Spleen (tissue), 11 donors: ENCODE measurements around the gene ARHGAP45. TPM values are rescaled to one million over a fixed set of nuclear protein-coding genes. Genes with fewer than 3 reads are reported as not detected.
A peak's percentile ranks its signal among the peaks of the same experiment; 100 is the strongest.

Experiments used
- DNase-seq: peaks from one replicate; pipeline ENCODE4 v3.0.0-alpha.2; 2020
- H3K27ac ChIP-seq, 8 donors: fragments of 200-600 bp; sonication (generic) in 7 of 8; 1 replicate in 4 of 8; 2 replicates in 4 of 8; pipeline versions ENCODE4 v1.5.0 to v1.8.0; 2016 to 2021; ENCODE audit warnings: inconsistent platforms in 4 of 8, mild to moderate bottlenecking in 4 of 8, moderate library complexity in 1 of 8
- H3K27me3 ChIP-seq, 7 donors: fragments of 200-600 bp; sonication (generic) in 6 of 7; replicated peaks in 1 of 7; 1 replicate in 4 of 7; 2 replicates in 3 of 7; pipeline versions ENCODE4 v1.5.0 to v1.8.0; 2016 to 2021; ENCODE audit warnings: inconsistent platforms in 3 of 7, mild to moderate bottlenecking in 1 of 7
- H3K36me3 ChIP-seq, 6 donors: fragments of 200-600 bp; sonication (generic) in 5 of 6; 1 replicate in 4 of 6; 2 replicates in 2 of 6; pipeline versions ENCODE4 v1.5.0 to v1.8.0; 2016 to 2021; ENCODE audit warnings: inconsistent platforms in 2 of 6
- H3K4me1 ChIP-seq, 6 donors: fragments of 200-600 bp; sonication (generic) in 5 of 6; 1 replicate in 3 of 6; 2 replicates in 3 of 6; pipeline versions ENCODE4 v1.5.0 to v1.8.0; 2016 to 2021; ENCODE audit warnings: inconsistent platforms in 3 of 6
- H3K4me3 ChIP-seq, 8 donors: fragments of 200-600 bp; sonication (generic) in 7 of 8; 1 replicate in 4 of 8; 2 replicates in 4 of 8; pipeline versions ENCODE4 v1.5.0 to v1.8.0; 2016 to 2021; ENCODE audit warnings: inconsistent platforms in 4 of 8, mild to moderate bottlenecking in 4 of 8, moderate library complexity in 2 of 8
- H3K9me3 ChIP-seq, 8 donors: fragments of 200-600 bp; sonication (generic) in 7 of 8; 1 replicate in 4 of 8; 2 replicates in 4 of 8; pipeline versions ENCODE4 v1.5.0 to v1.8.0; 2016 to 2021; ENCODE audit warnings: inconsistent platforms in 4 of 8
- CTCF ChIP-seq, 11 experiments: fragments of 200-600 bp in 7 of 11; fragments of 450-650 bp in 4 of 11; sonication (generic) in 4 of 11; IDR thresholded peaks in 8 of 11; conservative IDR thresholded peaks in 3 of 11; 1 replicate in 7 of 11; 2 replicates in 4 of 11; pipeline versions ENCODE4 v1.4.0 to v1.8.0; 2016 to 2021; ENCODE audit warnings: antibody characterized with exemption in 11 of 11, inconsistent platforms in 4 of 11, mild to moderate bottlenecking in 1 of 11
- POLR2A ChIP-seq, 3 donors: fragments of 450-650 bp; IDR thresholded peaks; one replicate each; pipeline ENCODE4 v1.5.1; 2017; ENCODE audit warnings: antibody characterized with exemption in 3 of 3, mild to moderate bottlenecking in 1 of 3
- POLR2AphosphoS5 ChIP-seq, 3 donors: sonication (generic); formaldehyde crosslinking; IDR thresholded peaks; one replicate each; pipeline ENCODE4 v1.5.1; 2017; ENCODE audit warnings: antibody characterized with exemption in 3 of 3
- WGBS, 5 donors: extraction: QIAGEN DNeasy Blood & Tissue Kit in 3 of 5; methylation state at CpG; one replicate each; pipeline versions ENCODE4 v1.1.5 to v1.1.7; 2013 to 2018; 5-methylcytosine and 5-hydroxymethylcytosine counted together
- intact Hi-C: fragments of 100-400 bp; cut with DNase I; formaldehyde crosslinking; loops from one replicate; pipeline ENCODE4 v1.15.0; 2023; ENCODE audit warnings: low total_unique reads
- polyA plus RNA-seq, 3 donors: library from polyadenylated mRNA; stranded (reverse); fragments of 200-250 nt; gene quantifications; one replicate each; pipeline ENCODE4 v1.2.1, GENCODE V29; 2013
- total RNA-seq, 7 donors: library from RNA; depleted of rRNA in 3 of 7; stranded (reverse); fragments of >200 nt in 3 of 7; fragmentation: NEBNext Ultra II Directional in 4 of 7; extraction: Animal tissue kit (Norgen Biotek cat#: 25700) in 4 of 7; gene quantifications; one replicate each; pipeline versions ENCODE4 v1.1.0 to v1.2.1, GENCODE V29; 2016 to 2021
- donor health status: healthy with polysubstance abuse.
- donor health status: DM: no; HTN: no; CAD: no; lungs with moderate emphysema.
- donor health status: DM: no; HTN: no; CAD: no.
- donor health status: Bipolar disorder and iron deficiency.
- donor health status: healthy.
- donor health status: DM: no; HTN: no; CAD: no.
- donor health status: DM: yes; HTN: yes; CAD: no.

The ARHGAP45 gene
- total and polyA plus RNA-seq, 10 donors = 161 to 356 (median 245) TPM

- Histone ChIP-seq H3K27ac (peak overlapping the region; percentile 58 to 97 (median 84)), H3K9me3 (no peaks in the 10 kb centered on the region), H3K27me3 (peaks cover 0 to 4% (median 0%) of the 10 kb centered on the region in 7 donors), H3K4me3 (peak overlapping the region in 1 of 8 donors; percentile 66), H3K36me3 (peaks cover 0 to 94% (median 61%) of the 10 kb centered on the region in 6 donors), H3K4me1 (peaks cover 42 to 100% (median 91%) of the 10 kb centered on the region in 6 donors)
- WGBS, 5 donors = 79 to 89% (median 81%) methylated on average over 4 of the region's 4 CpGs
- no peak for DNase-seq
- TF ChIP-seq CTCF (IDR thresholded peaks at IDR 0.05 in 8 of 11, conservative IDR thresholded peaks at IDR 0.05 in 3 of 11) = no peak
- TF ChIP-seq POLR2AphosphoS5 (IDR thresholded peaks at IDR 0.05) = no peak
- no peak for TF ChIP-seq POLR2A (IDR thresholded peaks at IDR 0.05)
- intact Hi-C loops = loop anchor here (10.0 kb wide), 1 partner anchor 51 kb away; the partner anchor contains the start of genes CNN2, RNU6-2 and TMEM259
Measured at GRCh38 chr19:1076046-1076386, 9.0 kb downstream of the ARHGAP45 start.

GRCh38 chr19:1076951-1077350, 10.0 kb downstream of the ARHGAP45 start:
- 14 to 38% (median 18%) methylated on average over 16 of the region's 16 CpGs for WGBS, 5 donors
- no peaks in the 10 kb centered on the region for H3K27me3 ChIP-seq
- TF ChIP-seq POLR2AphosphoS5 (IDR thresholded peaks at IDR 0.05) (peak; percentile 82 to 92 (median 89)), POLR2A (IDR thresholded peaks at IDR 0.05) (no peak), CTCF (IDR thresholded peaks at IDR 0.05 in 8 of 11, conservative IDR thresholded peaks at IDR 0.05 in 3 of 11) (no peak)
- peaks cover 48 to 100% (median 93%) of the 10 kb centered on the region in 6 donors for H3K4me1 ChIP-seq
- H3K9me3 ChIP-seq = no peaks in the 10 kb centered on the region
- DNase-seq = peak; percentile 98
- peaks cover 0 to 94% (median 63%) of the 10 kb centered on the region in 6 donors for H3K36me3 ChIP-seq
- intact Hi-C loops = loop anchor here (10.0 kb wide), 1 partner anchor 52 kb away; the partner anchor contains the start of genes CNN2, RNU6-2 and TMEM259
- H3K27ac ChIP-seq = peak overlapping the region; percentile 58 to 97 (median 84)
- peak overlapping the region; percentile 20 to 62 (median 34) for H3K4me3 ChIP-seq

GRCh38 chr19:1079566-1080111, 12.7 kb downstream of the ARHGAP45 start:
- 79 to 92% (median 88%) methylated on average over 20 to 45 of the region's 45 CpGs for WGBS, 5 donors
- intact Hi-C loops = loop anchor here (10.0 kb wide), 1 partner anchor 55 kb away; the partner anchor contains the start of genes CNN2, RNU6-2 and TMEM259
- no peaks in the 10 kb centered on the region for H3K9me3 ChIP-seq
- peak overlapping the region in 1 of 8 donors; percentile 62 for H3K4me3 ChIP-seq
- H3K27me3 ChIP-seq = no peaks in the 10 kb centered on the region
- TF ChIP-seq POLR2A (IDR thresholded peaks at IDR 0.05) (no peak), POLR2AphosphoS5 (IDR thresholded peaks at IDR 0.05) (peak; percentile 53 to 77 (median 62))
- peaks cover 39 to 100% (median 92%) of the 10 kb centered on the region in 6 donors for H3K4me1 ChIP-seq
- DNase-seq = peak; percentile 85
- H3K27ac ChIP-seq = peak overlapping the region in 5 of 8 donors; percentile 15 to 97 (median 87)
- H3K36me3 ChIP-seq = peaks cover 0 to 94% (median 66%) of the 10 kb centered on the region in 6 donors

- 91 to 97% (median 95%) methylated on average over 21 to 50 of the region's 50 CpGs for WGBS, 5 donors
Measured at GRCh38 chr19:1080360-1081161, 13.6 kb downstream of the ARHGAP45 start.

More at GRCh38 chr19:1080360-1081161, 13.6 kb downstream of the ARHGAP45 start:
- H3K27me3 ChIP-seq = no peaks in the 10 kb centered on the region
- intact Hi-C loops = no loop called here
- H3K9me3 ChIP-seq = no peaks in the 10 kb centered on the region
- H3K27ac ChIP-seq = peak overlapping the region in 4 of 8 donors; percentile 26 to 97 (median 90)
- H3K36me3 ChIP-seq = peaks cover 0 to 95% (median 73%) of the 10 kb centered on the region in 6 donors
- DNase-seq = peak; percentile 82
- no peak overlapping the region for H3K4me3 ChIP-seq
- peaks cover 32 to 100% (median 85%) of the 10 kb centered on the region in 6 donors for H3K4me1 ChIP-seq
- TF ChIP-seq POLR2A (IDR thresholded peaks at IDR 0.05) (no peak), POLR2AphosphoS5 (IDR thresholded peaks at IDR 0.05) (peak in 1 of 3 donors; percentile 5)
